Measurements from ENCODE around the gene SEC31A.
A peak's percentile ranks its signal among the peaks of the same experiment; 100 is the strongest.

Gene SEC31A

DNA sequence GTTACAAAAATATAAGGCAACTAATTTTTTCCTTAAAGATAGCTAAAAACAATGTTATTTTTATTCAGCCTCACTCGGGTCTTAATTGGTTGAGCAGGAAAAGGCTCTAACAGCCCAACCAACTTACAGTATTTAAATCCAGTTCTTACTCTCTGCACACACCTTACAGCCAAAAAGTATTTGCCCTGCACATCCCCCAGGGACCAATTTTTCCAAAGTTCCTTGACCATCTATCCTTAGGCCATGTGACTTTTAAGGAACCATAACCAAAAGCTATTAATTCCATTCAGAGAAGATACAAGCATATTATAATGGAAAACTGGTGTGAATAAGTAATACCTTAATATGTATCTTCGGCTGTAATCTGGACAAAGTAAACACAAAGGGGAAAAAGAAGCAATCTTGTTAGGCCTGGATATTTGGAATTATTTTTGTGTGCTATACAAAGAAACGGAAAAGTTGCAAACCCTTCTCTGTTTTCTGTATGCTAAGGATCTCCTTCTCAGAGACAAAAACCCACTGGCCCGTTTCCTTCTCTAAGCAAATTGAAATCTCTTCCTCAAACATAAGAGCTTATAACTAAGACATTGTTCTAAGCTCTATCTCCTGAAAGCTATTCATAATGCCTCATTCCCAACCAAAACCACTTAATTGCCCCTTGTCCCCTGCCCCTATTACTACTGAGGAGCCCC, 8.6 kb upstream of the SEC31A start:
- Histone ChIP-seq H3K36me3 (replicated peaks; ENCODE audit: insufficient read depth, low read length) (peaks cover 5% of the 10 kb centered on the region; the same call in 1 of the 2 replicates), H3K4me1 (ENCODE audit: low read length) (peaks cover 4% of the 10 kb centered on the region; the same call in 1 of the 2 replicates)
- TF ChIP-seq CTCF (IDR thresholded peaks at IDR 0.05; ENCODE audit: low read length), result no peak
- no peak for TF ChIP-seq EZH2phosphoT487 (IDR thresholded peaks at IDR 0.05; ENCODE audit: low read length)
- no peak for TF ChIP-seq EZH2 (optimal IDR thresholded peaks at IDR 0.05; ENCODE audit: low read depth, low read length)

GRCh38 chr4:82898322-82899243, 7.6 kb upstream of the SEC31A start:
- Histone ChIP-seq H3K9ac (ENCODE audit: low read length) (peak overlapping the region; percentile 70; the same call in 1 of the 2 replicates), H3K27ac (ENCODE audit: low read length) (peak overlapping the region; percentile 2; the same call in 1 of the 2 replicates), H3K4me2 (ENCODE audit: low read depth, low read length) (peak overlapping the region; percentile 77), H2AFZ (ENCODE audit: low read length) (no peak overlapping the region), H3K9me3 (replicated peaks; ENCODE audit: insufficient read depth, low read length) (no peaks in the 10 kb centered on the region), H3K4me1 (ENCODE audit: low read length) (peaks cover 3% of the 10 kb centered on the region; the same call in 1 of the 2 replicates), H4K20me1 (ENCODE audit: insufficient read depth, low read length) (peaks cover 7% of the 10 kb centered on the region; the same call in 1 of the 2 replicates), H3K79me2 (ENCODE audit: low read length) (peaks cover 72% of the 10 kb centered on the region), H3F3A (ENCODE audit: insufficient read depth, low read length) (peaks cover 25% of the 10 kb centered on the region), H3K9me2 (replicated peaks; ENCODE audit: insufficient read depth, low read length) (no peaks in the 10 kb centered on the region), H3K27me3 (replicated peaks; ENCODE audit: insufficient read depth, low read length) (peaks cover under 1% of the 10 kb centered on the region; the same call in 1 of the 2 replicates), H3K36me3 (replicated peaks; ENCODE audit: insufficient read depth, low read length) (peaks cover 5% of the 10 kb centered on the region; the same call in 1 of the 2 replicates), H3K4me3 (ENCODE audit: low read length) (peak overlapping the region; percentile 79)
- TF ChIP-seq CTCF (IDR thresholded peaks at IDR 0.05; ENCODE audit: low read length) (peak; percentile 58), EZH2 (optimal IDR thresholded peaks at IDR 0.05; ENCODE audit: low read depth, low read length) (no peak)
- DNase-seq, result peak; percentile 44

More for the DNA sequence above, 8.6 kb upstream of the SEC31A start:
- Histone ChIP-seq H3K4me2 (ENCODE audit: low read depth, low read length) (peak overlapping the region; percentile 77), H3K27me3 (replicated peaks; ENCODE audit: insufficient read depth, low read length) (peaks cover 3% of the 10 kb centered on the region; the same call in 1 of the 2 replicates), H3K27ac (ENCODE audit: low read length) (peak overlapping the region; percentile 93), H4K20me1 (ENCODE audit: insufficient read depth, low read length) (peaks cover 7% of the 10 kb centered on the region; the same call in 1 of the 2 replicates), H3K9me3 (replicated peaks; ENCODE audit: insufficient read depth, low read length) (no peaks in the 10 kb centered on the region), H3K9ac (ENCODE audit: low read length) (peak overlapping the region; percentile 70), H3K9me2 (replicated peaks; ENCODE audit: insufficient read depth, low read length) (no peaks in the 10 kb centered on the region), H3K79me2 (ENCODE audit: low read length) (peaks cover 65% of the 10 kb centered on the region), H3K4me3 (ENCODE audit: low read length) (peak overlapping the region; percentile 79), H2AFZ (ENCODE audit: low read length) (peak overlapping the region; percentile 75), H3F3A (ENCODE audit: insufficient read depth, low read length) (peaks cover 26% of the 10 kb centered on the region)
- peak; percentile 17 for DNase-seq

- H3K4me1 ChIP-seq (ENCODE audit: low read length), result peaks cover 13% of the 10 kb centered on the region
- H2AFZ ChIP-seq (ENCODE audit: low read length), result no peak overlapping the region
- no peak overlapping the region for H3K9ac ChIP-seq (ENCODE audit: low read length)
- H3K27ac ChIP-seq (ENCODE audit: low read length), result no peak overlapping the region
- H3K4me2 ChIP-seq (ENCODE audit: low read depth, low read length), result no peak overlapping the region
- H3K4me3 ChIP-seq (ENCODE audit: low read length), result no peak overlapping the region
- no peaks in the 10 kb centered on the region for H3K9me3 ChIP-seq (replicated peaks; ENCODE audit: insufficient read depth, low read length)
- H3K9me2 ChIP-seq (replicated peaks; ENCODE audit: insufficient read depth, low read length), result no peaks in the 10 kb centered on the region
- H3F3A ChIP-seq (ENCODE audit: insufficient read depth, low read length), result peaks cover 41% of the 10 kb centered on the region
- peaks cover 5% of the 10 kb centered on the region; the same call in 1 of the 2 replicates for H3K36me3 ChIP-seq (replicated peaks; ENCODE audit: insufficient read depth, low read length)
- TF ChIP-seq EZH2 (optimal IDR thresholded peaks at IDR 0.05; ENCODE audit: low read depth, low read length) (no peak), CTCF (IDR thresholded peaks at IDR 0.05; ENCODE audit: low read length) (no peak), EZH2phosphoT487 (IDR thresholded peaks at IDR 0.05; ENCODE audit: low read length) (no peak)
- H3K27me3 ChIP-seq (replicated peaks; ENCODE audit: insufficient read depth, low read length), result no peaks in the 10 kb centered on the region
- DNase-seq, result no peak
- H4K20me1 ChIP-seq (ENCODE audit: insufficient read depth, low read length), result peaks cover 7% of the 10 kb centered on the region; the same call in 1 of the 2 replicates
- H3K79me2 ChIP-seq (ENCODE audit: low read length), result peaks cover 69% of the 10 kb centered on the region
Observed at GRCh38 chr4:82896755-82897154, 5.8 kb upstream of the SEC31A start.
